ENCODE measurements around the gene CD2. TPM values are rescaled to one million over a fixed set of nuclear protein-coding genes. Genes with fewer than 3 reads are reported as not detected.
"Not testable (repeated sequence)": the region's sequence is repeated elsewhere in the genome, so short reads cannot be mapped to it uniquely, and the experiment has no call there.

CD2 gene
- total RNA-seq, 1 donor from 2014 or later, result 8.3 TPM

- H3K27ac ChIP-seq, result no peak overlapping the region
- peaks cover 9% of the 10 kb centered on the region for H3K9me3 ChIP-seq
- no peak overlapping the region for H3K4me3 ChIP-seq
- intact Hi-C loops (cut with DNase I), result no loop called here
- TF ChIP-seq POLR2A (IDR thresholded peaks at IDR 0.05) (no peak), CTCF (IDR thresholded peaks at IDR 0.05) (no peak), POLR2AphosphoS5 (IDR thresholded peaks at IDR 0.05; ENCODE audit: insufficient read depth in 1 of 2, low read depth in 1 of 2) (no peak)
- H3K4me1 ChIP-seq, result no peaks in the 10 kb centered on the region
- no peak for DNase-seq (ENCODE audit: extremely low spot score in 2 of 2)
- no peaks in the 10 kb centered on the region for H3K27me3 ChIP-seq
- no peaks in the 10 kb centered on the region for H3K36me3 ChIP-seq
Measured at GRCh38 chr1:116753312-116753711, 918 bp upstream of the CD2 start.

DNA sequence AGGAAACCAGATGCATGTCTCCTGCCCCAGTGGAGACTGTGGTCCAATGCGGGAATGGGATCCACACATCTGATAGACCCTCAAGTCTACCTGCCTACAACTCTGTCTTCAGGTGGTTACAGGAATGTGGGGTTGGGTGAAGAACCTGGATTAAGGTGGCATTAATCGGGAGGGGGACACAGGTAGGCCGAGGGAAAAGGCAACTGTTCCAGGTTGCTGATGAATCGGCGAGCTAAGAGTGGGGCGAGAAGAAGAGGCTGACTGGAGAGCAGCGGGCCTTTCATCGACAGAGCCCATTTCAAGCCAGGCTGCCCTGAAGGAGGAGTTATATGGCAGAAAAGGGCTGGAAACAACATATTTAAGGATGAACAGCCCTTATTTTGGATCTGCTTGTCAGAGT lies 836 bp downstream of the CD2 start:
- H3K4me1 ChIP-seq, result no peaks in the 10 kb centered on the region
- no peak overlapping the region for H3K27ac ChIP-seq
- no peak for TF ChIP-seq POLR2A (IDR thresholded peaks at IDR 0.05)
- no peak for TF ChIP-seq POLR2AphosphoS5 (IDR thresholded peaks at IDR 0.05; ENCODE audit: insufficient read depth in 1 of 2, low read depth in 1 of 2)
- no peak for TF ChIP-seq CTCF (IDR thresholded peaks at IDR 0.05)
- intact Hi-C loops (cut with DNase I), result no loop called here
- peak overlapping the region in 1 of 2 donors; percentile 31 for H3K4me3 ChIP-seq
- DNase-seq (ENCODE audit: extremely low spot score in 2 of 2), result peak in 1 of 2 donors; percentile 43
- H3K36me3 ChIP-seq, result no peaks in the 10 kb centered on the region
- H3K27me3 ChIP-seq, result no peaks in the 10 kb centered on the region
- no peaks in the 10 kb centered on the region for H3K9me3 ChIP-seq

- H3K27ac ChIP-seq, result no peak overlapping the region
- peak in 1 of 2 donors; percentile 43 for DNase-seq (ENCODE audit: extremely low spot score in 2 of 2)
- H3K9me3 ChIP-seq, result no peaks in the 10 kb centered on the region
- no peak for TF ChIP-seq POLR2AphosphoS5 (IDR thresholded peaks at IDR 0.05; ENCODE audit: insufficient read depth in 1 of 2, low read depth in 1 of 2)
- H3K36me3 ChIP-seq, result no peaks in the 10 kb centered on the region
- H3K4me3 ChIP-seq, result peak overlapping the region in 1 of 2 donors; percentile 31
- H3K27me3 ChIP-seq, result no peaks in the 10 kb centered on the region
- intact Hi-C loops (cut with DNase I), result no loop called here
- no peaks in the 10 kb centered on the region for H3K4me1 ChIP-seq
Measured at GRCh38 chr1:116755681-116756080, 1.5 kb downstream of the CD2 start.

DNA sequence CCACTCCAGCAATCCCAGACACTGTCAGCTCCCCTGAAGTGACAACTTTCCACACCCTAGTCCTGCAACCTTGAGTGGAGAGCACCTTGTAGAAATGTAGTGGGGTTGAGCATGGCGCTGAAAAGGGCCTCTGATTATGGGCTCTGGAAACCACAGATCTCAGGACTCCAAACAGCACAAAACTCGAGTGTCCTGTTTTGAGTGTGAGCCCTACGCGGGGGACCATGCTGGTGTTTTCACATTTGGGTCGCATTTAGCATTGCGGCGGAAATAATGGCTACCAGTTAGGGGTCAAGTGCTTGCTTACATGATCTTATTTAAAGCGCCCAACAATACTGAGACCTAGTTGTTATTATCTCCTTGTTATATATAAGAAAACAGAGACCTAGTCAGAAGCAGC lies 1.9 kb downstream of the CD2 start:
- H3K4me1 ChIP-seq; DNase-seq (ENCODE audit: extremely low spot score in 2 of 2); H3K27ac ChIP-seq; intact Hi-C loops (cut with DNase I); H3K36me3 ChIP-seq; H3K27me3 ChIP-seq; H3K9me3 ChIP-seq: not testable (repeated sequence)
- H3K4me3 ChIP-seq, result peak overlapping the region in 1 of 2 donors; percentile 31

DNA sequence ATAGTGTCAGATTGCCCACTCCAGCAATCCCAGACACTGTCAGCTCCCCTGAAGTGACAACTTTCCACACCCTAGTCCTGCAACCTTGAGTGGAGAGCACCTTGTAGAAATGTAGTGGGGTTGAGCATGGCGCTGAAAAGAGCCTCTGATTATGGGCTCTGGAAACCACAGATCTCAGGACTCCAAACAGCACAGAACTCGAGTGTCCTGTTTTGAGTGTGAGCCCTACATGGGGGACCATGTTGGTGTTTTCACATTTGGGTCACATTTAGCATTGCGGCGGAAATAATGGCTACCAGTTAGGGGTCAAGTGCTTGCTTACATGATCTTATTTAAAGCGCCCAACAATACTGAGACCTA lies 4.2 kb downstream of the CD2 start:
- H3K9me3 ChIP-seq, result not testable (repeated sequence)

DNA sequence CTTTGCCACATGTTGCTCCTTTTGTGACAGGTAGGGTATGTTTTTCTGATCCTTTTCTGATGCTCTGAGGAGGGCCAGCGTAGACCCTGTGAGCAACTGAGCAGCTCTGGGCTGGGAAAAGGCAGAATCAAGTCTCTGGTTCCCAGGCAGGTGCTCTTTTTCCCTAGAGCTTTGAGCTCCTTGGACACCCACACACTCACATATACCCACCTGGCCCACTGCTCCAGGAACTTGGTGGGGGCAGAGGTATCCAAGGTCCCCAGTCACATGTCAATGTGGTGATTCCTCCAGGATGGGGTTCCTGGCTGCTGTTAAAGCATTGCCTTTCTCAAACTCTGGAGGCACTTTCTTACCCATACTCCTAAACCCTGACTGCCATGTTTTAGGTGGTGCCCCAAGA lies 5.4 kb downstream of the CD2 start:
- H3K27ac ChIP-seq, result no peak overlapping the region
- TF ChIP-seq POLR2AphosphoS5 (IDR thresholded peaks at IDR 0.05; ENCODE audit: insufficient read depth in 1 of 2, low read depth in 1 of 2) (no peak), POLR2A (IDR thresholded peaks at IDR 0.05) (no peak), CTCF (IDR thresholded peaks at IDR 0.05) (no peak)
- H3K36me3 ChIP-seq, result no peaks in the 10 kb centered on the region
- peaks cover 22% of the 10 kb centered on the region for H3K4me1 ChIP-seq
- no peak for DNase-seq (ENCODE audit: extremely low spot score in 2 of 2)
- H3K27me3 ChIP-seq, result no peaks in the 10 kb centered on the region
- intact Hi-C loops (cut with DNase I), result no loop called here
- no peaks in the 10 kb centered on the region for H3K9me3 ChIP-seq
- no peak overlapping the region for H3K4me3 ChIP-seq

More for the DNA sequence above, 4.2 kb downstream of the CD2 start:
- DNase-seq (ENCODE audit: extremely low spot score in 2 of 2); H3K27me3 ChIP-seq; intact Hi-C loops (cut with DNase I); H3K27ac ChIP-seq; H3K36me3 ChIP-seq: not testable (repeated sequence)
- Histone ChIP-seq H3K4me1 (peaks cover 14% of the 10 kb centered on the region), H3K4me3 (peak overlapping the region in 1 of 2 donors; percentile 20)

DNA sequence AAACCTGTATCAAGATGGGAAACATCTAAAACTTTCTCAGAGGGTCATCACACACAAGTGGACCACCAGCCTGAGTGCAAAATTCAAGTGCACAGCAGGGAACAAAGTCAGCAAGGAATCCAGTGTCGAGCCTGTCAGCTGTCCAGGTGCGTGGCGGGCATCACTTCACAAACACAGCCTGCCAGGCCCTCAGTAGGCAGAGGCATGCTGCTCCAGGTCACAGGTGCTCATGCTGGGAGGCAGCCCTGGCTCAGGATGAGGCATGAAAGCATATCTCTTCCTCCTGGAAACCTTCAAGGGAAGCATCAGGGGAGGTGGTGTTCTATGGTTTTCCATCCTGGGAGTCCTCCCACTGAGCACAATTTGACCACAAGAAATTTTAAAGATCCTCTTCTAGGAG lies 6.3 kb downstream of the CD2 start:
- TF ChIP-seq CTCF (IDR thresholded peaks at IDR 0.05) (no peak), POLR2AphosphoS5 (IDR thresholded peaks at IDR 0.05; ENCODE audit: insufficient read depth in 1 of 2, low read depth in 1 of 2) (no peak), POLR2A (IDR thresholded peaks at IDR 0.05) (no peak)
- H3K4me1 ChIP-seq, result peaks cover 22% of the 10 kb centered on the region
- H3K4me3 ChIP-seq, result no peak overlapping the region
- no peaks in the 10 kb centered on the region for H3K9me3 ChIP-seq
- no peak overlapping the region for H3K27ac ChIP-seq
- no peaks in the 10 kb centered on the region for H3K27me3 ChIP-seq
- H3K36me3 ChIP-seq, result no peaks in the 10 kb centered on the region
- intact Hi-C loops (cut with DNase I), result no loop called here
- DNase-seq (ENCODE audit: extremely low spot score in 2 of 2), result no peak
